NB4 (cell line): ENCODE results near the gene KRT6A.

ENCODE experiments used
- POLR2A ChIP-seq: IDR thresholded peaks from 2 replicates; pipeline ENCODE4 v1.6.1; 2011; ENCODE audit warnings: mild to moderate bottlenecking; ENCODE audit not compliant: insufficient read length; ENCODE audit errors: extremely low read depth
- TF ChIP-seq, protein P1 (sequence below): IDR thresholded peaks from one replicate; pipeline ENCODE4 v1.5.1; 2012; ENCODE audit warnings: low read depth, low read length

DNA sequence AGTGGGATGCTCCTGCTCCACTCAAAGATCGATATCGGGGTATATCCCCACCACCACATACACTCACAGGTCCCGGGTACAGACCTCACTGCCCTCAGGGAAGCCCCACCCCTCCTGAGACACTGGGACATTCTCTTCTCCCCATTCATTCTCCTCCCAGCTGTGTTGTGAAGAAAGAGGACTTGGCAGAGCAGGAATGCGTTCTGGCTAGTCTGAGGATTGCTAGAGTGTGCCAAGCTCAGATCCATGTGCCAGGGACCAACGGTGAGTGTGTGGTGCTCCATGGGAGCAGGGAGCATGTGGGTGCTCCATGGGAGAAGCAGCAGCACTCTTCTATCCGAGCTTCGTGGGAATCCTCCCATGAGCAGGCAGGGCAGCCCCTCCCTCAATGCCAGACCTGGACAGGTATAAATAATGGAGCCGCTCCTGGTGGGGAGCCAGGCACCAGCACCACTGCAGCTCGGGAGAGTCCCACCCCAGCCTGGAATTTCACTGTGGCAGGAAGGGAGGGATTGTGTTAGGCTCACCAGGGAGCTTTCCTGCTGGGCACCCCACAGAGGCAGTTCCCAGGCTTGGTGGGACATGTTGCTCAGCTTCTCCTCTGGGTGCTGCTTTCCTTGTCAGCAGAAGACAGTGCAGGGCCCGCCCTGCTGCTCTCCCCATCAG, 29.4 kb upstream of the KRT6A start:
- TF ChIP-seq, protein P1, sequence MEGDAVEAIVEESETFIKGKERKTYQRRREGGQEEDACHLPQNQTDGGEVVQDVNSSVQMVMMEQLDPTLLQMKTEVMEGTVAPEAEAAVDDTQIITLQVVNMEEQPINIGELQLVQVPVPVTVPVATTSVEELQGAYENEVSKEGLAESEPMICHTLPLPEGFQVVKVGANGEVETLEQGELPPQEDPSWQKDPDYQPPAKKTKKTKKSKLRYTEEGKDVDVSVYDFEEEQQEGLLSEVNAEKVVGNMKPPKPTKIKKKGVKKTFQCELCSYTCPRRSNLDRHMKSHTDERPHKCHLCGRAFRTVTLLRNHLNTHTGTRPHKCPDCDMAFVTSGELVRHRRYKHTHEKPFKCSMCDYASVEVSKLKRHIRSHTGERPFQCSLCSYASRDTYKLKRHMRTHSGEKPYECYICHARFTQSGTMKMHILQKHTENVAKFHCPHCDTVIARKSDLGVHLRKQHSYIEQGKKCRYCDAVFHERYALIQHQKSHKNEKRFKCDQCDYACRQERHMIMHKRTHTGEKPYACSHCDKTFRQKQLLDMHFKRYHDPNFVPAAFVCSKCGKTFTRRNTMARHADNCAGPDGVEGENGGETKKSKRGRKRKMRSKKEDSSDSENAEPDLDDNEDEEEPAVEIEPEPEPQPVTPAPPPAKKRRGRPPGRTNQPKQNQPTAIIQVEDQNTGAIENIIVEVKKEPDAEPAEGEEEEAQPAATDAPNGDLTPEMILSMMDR = no peak
- no peak for TF ChIP-seq POLR2A
